ENCODE data around the gene SLC4A1AP. TPM values are rescaled to one million over a fixed set of nuclear protein-coding genes. Genes with fewer than 3 reads are reported as not detected.
A peak's percentile ranks its signal among the peaks of the same experiment; 100 is the strongest.

The SLC4A1AP gene, protein sequence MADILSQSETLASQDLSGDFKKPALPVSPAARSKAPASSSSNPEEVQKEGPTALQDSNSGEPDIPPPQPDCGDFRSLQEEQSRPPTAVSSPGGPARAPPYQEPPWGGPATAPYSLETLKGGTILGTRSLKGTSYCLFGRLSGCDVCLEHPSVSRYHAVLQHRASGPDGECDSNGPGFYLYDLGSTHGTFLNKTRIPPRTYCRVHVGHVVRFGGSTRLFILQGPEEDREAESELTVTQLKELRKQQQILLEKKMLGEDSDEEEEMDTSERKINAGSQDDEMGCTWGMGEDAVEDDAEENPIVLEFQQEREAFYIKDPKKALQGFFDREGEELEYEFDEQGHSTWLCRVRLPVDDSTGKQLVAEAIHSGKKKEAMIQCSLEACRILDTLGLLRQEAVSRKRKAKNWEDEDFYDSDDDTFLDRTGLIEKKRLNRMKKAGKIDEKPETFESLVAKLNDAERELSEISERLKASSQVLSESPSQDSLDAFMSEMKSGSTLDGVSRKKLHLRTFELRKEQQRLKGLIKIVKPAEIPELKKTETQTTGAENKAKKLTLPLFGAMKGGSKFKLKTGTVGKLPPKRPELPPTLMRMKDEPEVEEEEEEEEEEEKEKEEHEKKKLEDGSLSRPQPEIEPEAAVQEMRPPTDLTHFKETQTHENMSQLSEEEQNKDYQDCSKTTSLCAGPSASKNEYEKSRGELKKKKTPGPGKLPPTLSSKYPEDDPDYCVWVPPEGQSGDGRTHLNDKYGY
- total RNA-seq (2022) (24.2 and 27.8 TPM in 2 replicates), Bru-seq, nascent RNA (percentile 75 among the genes with signal in this experiment), BruChase-seq, experiment 1, labeled RNA remaining after a 6-hour chase (percentile 77 among the genes with signal in this experiment), BruChase-seq, experiment 2, labeled RNA remaining after a 2-hour chase (percentile 73 among the genes with signal in this experiment)
- long read RNA-seq, transcript SLC4A1AP-201 (14 exons, 2,959 nt) = major isoform, 53 of 70 reads
- long read RNA-seq, partial matches to known transcripts = 6 of 70 reads
- long read RNA-seq, other reads (novel, unspliced or antisense) = 11 of 70 reads

DNA sequence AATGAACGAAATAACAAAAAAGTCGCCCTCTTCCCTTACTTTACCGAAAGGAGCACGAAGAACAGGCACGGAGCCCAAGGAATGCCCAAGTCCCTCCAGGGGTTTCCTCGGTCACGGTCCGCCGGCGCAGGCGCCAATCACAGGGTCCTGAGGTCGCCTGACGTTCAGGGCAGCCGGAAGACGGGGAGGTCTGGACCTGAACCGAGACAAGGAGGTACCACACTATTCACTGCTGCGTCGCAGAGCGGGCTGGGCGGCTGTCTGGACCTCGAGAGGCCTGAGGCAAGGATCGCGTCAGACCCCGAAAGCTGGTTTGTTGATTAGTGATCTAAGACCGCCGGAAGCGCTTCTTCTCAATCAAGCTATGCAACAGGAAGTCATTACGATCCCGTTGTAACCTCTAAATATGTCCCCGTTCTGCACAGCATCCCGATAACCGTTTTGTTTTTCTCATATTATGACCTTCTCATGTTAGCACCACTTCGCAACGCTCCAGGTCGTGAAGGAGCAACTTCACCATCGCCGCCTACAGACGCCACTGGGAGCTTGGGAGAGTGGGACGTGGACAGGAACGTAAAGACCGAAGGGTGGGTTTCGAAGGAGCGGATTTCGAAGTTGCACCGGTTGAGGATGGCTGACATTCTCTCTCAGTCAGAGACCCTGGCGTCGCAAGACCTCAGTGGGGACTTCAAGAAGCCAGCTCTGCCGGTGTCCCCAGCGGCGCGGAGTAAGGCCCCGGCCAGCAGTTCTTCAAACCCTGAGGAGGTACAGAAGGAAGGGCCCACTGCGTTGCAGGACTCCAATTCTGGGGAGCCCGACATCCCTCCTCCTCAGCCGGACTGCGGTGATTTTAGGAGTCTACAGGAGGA, at the start of gene SLC4A1AP, which contains the start of gene SUPT7L:
Gene SLC4A1AP (plus strand): TSS at position 605 of the 869 bp plus-strand sequence. CDS start 26 bp downstream, at position 631.
Gene SUPT7L (minus strand): TSS at position 330 of the 869 bp plus-strand sequence. CDS start 1,422 bp downstream, outside the sequence.
- TSS peak; percentile 63 for BruUV-seq (replicated peaks)
- peak; percentile 66 for DNase-seq
- Mint-ChIP-seq H3K9me3 (ENCODE audit: low read depth, unreplicated experiment) (no peaks in the 10 kb centered on the region), H3K4me1 (ENCODE audit: low read depth, unreplicated experiment) (peaks cover 27% of the 10 kb centered on the region), H3K27me3 (ENCODE audit: unreplicated experiment) (no peaks in the 10 kb centered on the region), H3K4me3 (ENCODE audit: low read depth, unreplicated experiment) (peak within 1 kb of the TSS; percentile 98), H3K36me3 (ENCODE audit: insufficient read depth, unreplicated experiment) (peaks cover 55% of the 10 kb centered on the region), H3K27ac (ENCODE audit: unreplicated experiment) (peak within 1 kb of the TSS; percentile 99)
- no peak for TF ChIP-seq CTCF (IDR thresholded peaks at IDR 0.05; ENCODE audit: unreplicated experiment)
- intact Hi-C loops (cut with micrococcal nuclease; ENCODE audit: unreplicated experiment) = no loop called here
- CTCF ChIA-PET = interaction anchor here (0.6 to 1.5 kb wide), 5 partner anchors 11 to 80 kb away, joined by 3 to 5 read pairs (median 4); partner anchors contain the start of gene ZNF512

GRCh38 chr2:27613985-27614384, 49.7 kb upstream of the SLC4A1AP start:
- no peak for DNase-seq
- H3K9me3 Mint-ChIP-seq (ENCODE audit: low read depth, unreplicated experiment) = no peaks in the 10 kb centered on the region
- CTCF ChIA-PET = no interaction called here
- H3K4me3 Mint-ChIP-seq (ENCODE audit: low read depth, unreplicated experiment) = no peak overlapping the region
- no peaks in the 10 kb centered on the region for H3K27me3 Mint-ChIP-seq (ENCODE audit: unreplicated experiment)
- H3K27ac Mint-ChIP-seq (ENCODE audit: unreplicated experiment) = no peak overlapping the region
- TF ChIP-seq CTCF (IDR thresholded peaks at IDR 0.05; ENCODE audit: unreplicated experiment) = no peak
- peaks cover 11% of the 10 kb centered on the region for H3K36me3 Mint-ChIP-seq (ENCODE audit: insufficient read depth, unreplicated experiment)
- H3K4me1 Mint-ChIP-seq (ENCODE audit: low read depth, unreplicated experiment) = no peaks in the 10 kb centered on the region
- no TSS peak for BruUV-seq (replicated peaks)
- intact Hi-C loops (cut with micrococcal nuclease; ENCODE audit: unreplicated experiment) = no loop called here

DNA sequence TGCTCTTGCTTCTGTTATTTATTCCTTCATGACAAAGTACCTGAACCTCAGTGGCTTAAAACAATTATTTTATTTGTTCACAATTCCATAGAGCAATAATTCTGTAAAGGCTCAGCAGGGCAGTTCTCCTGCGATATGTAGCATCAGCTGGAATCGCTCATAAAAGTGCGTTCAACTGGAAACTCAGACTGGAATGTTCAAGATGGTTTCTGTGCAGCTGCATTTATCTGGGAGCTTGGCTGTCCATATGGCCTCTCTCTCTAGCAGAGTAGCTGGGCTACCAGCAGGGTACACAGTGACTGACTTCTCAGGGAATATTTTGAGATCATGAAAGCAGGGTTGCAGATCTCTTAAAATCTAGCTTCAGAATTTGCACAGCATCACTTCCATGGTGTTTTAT, 48.4 kb upstream of the SLC4A1AP start:
- no TSS peak for BruUV-seq (replicated peaks)
- TF ChIP-seq CTCF (IDR thresholded peaks at IDR 0.05; ENCODE audit: unreplicated experiment) = no peak
- intact Hi-C loops (cut with micrococcal nuclease; ENCODE audit: unreplicated experiment) = no loop called here
- CTCF ChIA-PET = no interaction called here
- Mint-ChIP-seq H3K4me1 (ENCODE audit: low read depth, unreplicated experiment) (no peaks in the 10 kb centered on the region), H3K4me3 (ENCODE audit: low read depth, unreplicated experiment) (no peak overlapping the region), H3K27ac (ENCODE audit: unreplicated experiment) (no peak overlapping the region), H3K36me3 (ENCODE audit: insufficient read depth, unreplicated experiment) (peaks cover 14% of the 10 kb centered on the region), H3K27me3 (ENCODE audit: unreplicated experiment) (no peaks in the 10 kb centered on the region), H3K9me3 (ENCODE audit: low read depth, unreplicated experiment) (no peaks in the 10 kb centered on the region)
- no peak for DNase-seq

All from Calu3 (cell line).